ENCODE results near the gene MAST4. TPM values are rescaled to one million over a fixed set of nuclear protein-coding genes. Genes with fewer than 3 reads are reported as not detected.
A peak's percentile ranks its signal among the peaks of the same experiment; 100 is the strongest.

Gene MAST4
- total RNA-seq, 2 donors from 2014 or later: 11.0 to 11.5 TPM

DNA sequence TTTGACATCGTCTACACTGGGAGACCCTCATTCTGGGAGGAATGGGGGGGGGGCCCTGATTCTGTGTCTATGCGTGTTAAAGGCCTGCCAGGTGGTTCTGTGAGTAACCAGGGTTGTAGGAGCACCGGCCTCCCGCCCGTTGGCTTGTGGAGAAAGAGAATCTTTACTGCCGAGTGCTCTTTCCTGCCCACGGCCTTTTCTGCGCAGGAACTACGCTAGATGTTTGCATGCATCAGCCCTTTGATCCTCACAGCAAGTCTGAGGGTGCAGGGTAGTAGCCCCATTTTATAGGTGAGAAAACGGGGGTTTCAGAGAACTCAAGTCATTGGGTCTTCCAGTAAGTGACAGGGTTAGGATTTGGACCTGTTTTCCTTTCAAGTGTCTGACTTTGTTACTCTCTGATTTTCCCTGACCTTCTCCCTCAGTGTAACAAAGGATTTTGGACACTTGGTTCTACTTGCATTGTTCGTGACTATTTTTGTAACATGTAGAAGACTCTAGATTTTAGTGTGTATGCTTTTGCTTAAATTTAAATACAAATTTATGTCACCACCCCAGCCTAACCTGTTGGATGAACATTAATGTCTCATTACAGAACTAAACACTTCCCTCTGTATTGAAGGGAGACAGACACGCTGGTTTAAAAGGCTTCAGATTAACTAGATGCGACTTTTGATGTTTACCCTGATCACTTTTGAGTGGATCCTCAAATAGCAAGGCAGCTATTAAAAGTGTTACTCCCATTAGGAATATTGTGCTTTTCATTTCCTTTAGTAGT is 22.0 kb downstream of the MAST4 start:
- H3K4me1 Mint-ChIP-seq: peaks cover 21% of the 10 kb centered on the region
- no peak for DNase-seq
- no peak overlapping the region for H3K27ac Mint-ChIP-seq
- H3K36me3 Mint-ChIP-seq (ENCODE audit: low read depth): no peaks in the 10 kb centered on the region
- no peaks in the 10 kb centered on the region for H3K9me3 Mint-ChIP-seq
- WGBS, 2 experiments (ENCODE audit: insufficient coverage in 1 of 2, insufficient read length in 1 of 2): 93 to 96% methylated on average over 10 to 12 of the region's 13 CpGs
- Histone ChIP-seq H3K9me3 (ENCODE audit: control insufficient read depth, low read length) (peaks cover 5% of the 10 kb centered on the region), H3K9ac (ENCODE audit: extremely low read depth, low read length, poor library complexity, severe bottlenecking) (no peak overlapping the region), H3K36me3 (ENCODE audit: control insufficient read depth, insufficient read depth, low read length) (no peaks in the 10 kb centered on the region), H3K27me3 (ENCODE audit: control insufficient read depth, insufficient read depth, low read length, poor library complexity, severe bottlenecking) (no peaks in the 10 kb centered on the region), H3K27ac (ENCODE audit: low read depth, low read length) (no peak overlapping the region), H3K4me3 (ENCODE audit: low read length) (no peak overlapping the region), H3K4me1 (ENCODE audit: control insufficient read depth, insufficient read depth, low read length) (peaks cover 3% of the 10 kb centered on the region)
- no peak overlapping the region for H3K4me3 Mint-ChIP-seq
- H3K27me3 Mint-ChIP-seq (ENCODE audit: insufficient read depth): no peaks in the 10 kb centered on the region
- TF ChIP-seq, protein P1, sequence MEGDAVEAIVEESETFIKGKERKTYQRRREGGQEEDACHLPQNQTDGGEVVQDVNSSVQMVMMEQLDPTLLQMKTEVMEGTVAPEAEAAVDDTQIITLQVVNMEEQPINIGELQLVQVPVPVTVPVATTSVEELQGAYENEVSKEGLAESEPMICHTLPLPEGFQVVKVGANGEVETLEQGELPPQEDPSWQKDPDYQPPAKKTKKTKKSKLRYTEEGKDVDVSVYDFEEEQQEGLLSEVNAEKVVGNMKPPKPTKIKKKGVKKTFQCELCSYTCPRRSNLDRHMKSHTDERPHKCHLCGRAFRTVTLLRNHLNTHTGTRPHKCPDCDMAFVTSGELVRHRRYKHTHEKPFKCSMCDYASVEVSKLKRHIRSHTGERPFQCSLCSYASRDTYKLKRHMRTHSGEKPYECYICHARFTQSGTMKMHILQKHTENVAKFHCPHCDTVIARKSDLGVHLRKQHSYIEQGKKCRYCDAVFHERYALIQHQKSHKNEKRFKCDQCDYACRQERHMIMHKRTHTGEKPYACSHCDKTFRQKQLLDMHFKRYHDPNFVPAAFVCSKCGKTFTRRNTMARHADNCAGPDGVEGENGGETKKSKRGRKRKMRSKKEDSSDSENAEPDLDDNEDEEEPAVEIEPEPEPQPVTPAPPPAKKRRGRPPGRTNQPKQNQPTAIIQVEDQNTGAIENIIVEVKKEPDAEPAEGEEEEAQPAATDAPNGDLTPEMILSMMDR (conservative IDR thresholded peaks at IDR 0.05): no peak

DNA sequence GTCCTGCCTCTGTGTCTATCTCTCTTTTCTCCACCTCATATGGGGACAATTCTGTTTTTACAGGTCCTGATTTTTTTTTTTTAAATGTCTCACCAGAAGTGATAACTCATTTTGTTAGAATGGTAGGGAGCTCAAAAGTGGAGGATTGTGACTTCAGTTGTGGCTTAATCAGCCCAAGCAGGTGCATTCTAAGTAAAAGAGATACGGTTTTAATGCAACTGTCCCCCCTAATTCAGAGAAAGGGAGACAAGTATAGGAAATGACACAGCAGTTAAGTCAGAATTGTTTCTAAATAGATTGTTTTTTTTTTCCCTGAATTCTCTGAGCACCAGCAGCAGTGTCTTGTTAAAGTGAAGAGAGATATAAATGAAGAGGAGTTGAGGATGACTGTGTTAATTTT is 24.5 kb downstream of the MAST4 start:
- H3K4me1 Mint-ChIP-seq: peaks cover 13% of the 10 kb centered on the region
- Histone ChIP-seq H3K27ac (ENCODE audit: low read depth, low read length) (no peak overlapping the region), H3K36me3 (ENCODE audit: control insufficient read depth, insufficient read depth, low read length) (no peaks in the 10 kb centered on the region), H3K9me3 (ENCODE audit: control insufficient read depth, low read length) (peaks cover 11% of the 10 kb centered on the region), H3K4me1 (ENCODE audit: control insufficient read depth, insufficient read depth, low read length) (peaks cover 3% of the 10 kb centered on the region), H3K4me3 (ENCODE audit: low read length) (no peak overlapping the region), H3K27me3 (ENCODE audit: control insufficient read depth, insufficient read depth, low read length, poor library complexity, severe bottlenecking) (no peaks in the 10 kb centered on the region), H3K9ac (ENCODE audit: extremely low read depth, low read length, poor library complexity, severe bottlenecking) (no peak overlapping the region)
- no peak overlapping the region for H3K4me3 Mint-ChIP-seq
- no peak for DNase-seq
- H3K36me3 Mint-ChIP-seq (ENCODE audit: low read depth): no peaks in the 10 kb centered on the region
- no peaks in the 10 kb centered on the region for H3K9me3 Mint-ChIP-seq
- H3K27me3 Mint-ChIP-seq (ENCODE audit: insufficient read depth): no peaks in the 10 kb centered on the region
- no peak overlapping the region for H3K27ac Mint-ChIP-seq
- 92 to 100% methylated on average over 1 of the region's 1 CpG for WGBS, 2 experiments (ENCODE audit: insufficient coverage in 1 of 2, insufficient read length in 1 of 2)
- TF ChIP-seq, protein P1 (conservative IDR thresholded peaks at IDR 0.05): no peak

DNA sequence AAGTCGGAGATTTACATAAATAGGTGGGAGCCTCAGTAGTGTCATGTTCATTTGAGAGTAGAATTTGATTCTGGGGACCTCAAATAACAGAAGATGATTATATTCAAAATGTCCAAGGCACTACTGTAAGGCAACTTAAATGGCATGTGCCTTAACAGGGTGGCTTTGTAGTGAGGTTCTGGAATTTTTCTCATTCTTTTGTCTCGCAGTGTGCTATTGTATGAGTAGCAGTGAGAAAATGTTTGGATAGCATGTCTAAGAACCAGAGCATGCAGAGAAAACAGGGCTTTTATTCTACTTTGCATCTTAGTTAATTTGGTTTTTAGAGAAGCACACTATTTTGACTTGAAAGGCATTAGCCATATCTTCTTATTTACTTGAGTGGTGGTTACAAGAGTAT is 25.0 kb downstream of the MAST4 start:
- no peak for DNase-seq
- H3K36me3 Mint-ChIP-seq (ENCODE audit: low read depth): no peaks in the 10 kb centered on the region
- peaks cover 11% of the 10 kb centered on the region for H3K9me3 ChIP-seq (ENCODE audit: control insufficient read depth, low read length)
- H3K4me3 Mint-ChIP-seq: no peak overlapping the region
- no peak overlapping the region for H3K4me3 ChIP-seq (ENCODE audit: low read length)
- H3K27ac ChIP-seq (ENCODE audit: low read depth, low read length): peak overlapping the region; percentile 19
- H3K27me3 Mint-ChIP-seq (ENCODE audit: insufficient read depth): no peaks in the 10 kb centered on the region
- H3K4me1 ChIP-seq (ENCODE audit: control insufficient read depth, insufficient read depth, low read length): peaks cover 3% of the 10 kb centered on the region
- H3K36me3 ChIP-seq (ENCODE audit: control insufficient read depth, insufficient read depth, low read length): no peaks in the 10 kb centered on the region
- no peak overlapping the region for H3K27ac Mint-ChIP-seq
- H3K9ac ChIP-seq (ENCODE audit: extremely low read depth, low read length, poor library complexity, severe bottlenecking): no peak overlapping the region
- H3K4me1 Mint-ChIP-seq: peaks cover 8% of the 10 kb centered on the region
- WGBS, 2 experiments (ENCODE audit: insufficient coverage in 1 of 2, insufficient read length in 1 of 2): 91 to 100% methylated on average over 2 of the region's 2 CpGs
- TF ChIP-seq, protein P1 (conservative IDR thresholded peaks at IDR 0.05): no peak
- H3K9me3 Mint-ChIP-seq: no peaks in the 10 kb centered on the region
- H3K27me3 ChIP-seq (ENCODE audit: control insufficient read depth, insufficient read depth, low read length, poor library complexity, severe bottlenecking): no peaks in the 10 kb centered on the region

Measured in endodermal cell (in vitro differentiated cells).